Thoracic aorta (tissue), 2 donors: ENCODE results near the gene CMIP. TPM values are rescaled to one million over a fixed set of nuclear protein-coding genes. Genes with fewer than 3 reads are reported as not detected.

ENCODE experiments used
- ATAC-seq: fragments of 150-250 bp; one replicate; pipeline ENCODE4 v1.8.0; 2017; ENCODE audit warnings: low read depth; ENCODE audit not compliant: insufficient number of reproducible peaks, low FRiP score
- DNase-seq: peaks from one replicate; pipeline ENCODE4 v3.0.0-alpha.2; 2020; ENCODE audit warnings: low spot score
- H3K27ac ChIP-seq, 2 donors: fragments of 200-600 bp; sonication (generic); 1 replicate in 1 of 2; 2 replicates in 1 of 2; pipeline ENCODE4 v1.5.1; 2016; ENCODE audit warnings: mild to moderate bottlenecking in 2 of 2, moderate library complexity in 2 of 2
- H3K27me3 ChIP-seq: fragments of 200-600 bp; sonication (generic); replicated peaks from 2 replicates; pipeline ENCODE4 v1.6.0; 2016; ENCODE audit warnings: mild to moderate bottlenecking; ENCODE audit not compliant: insufficient read depth
- H3K36me3 ChIP-seq: fragments of 200-600 bp; sonication (generic); one replicate; pipeline ENCODE4 v1.5.1; 2016
- H3K4me1 ChIP-seq, 2 donors: fragments of 200-600 bp; sonication (generic); 1 replicate in 1 of 2; 2 replicates in 1 of 2; pipeline versions ENCODE4 v1.5.1 to v1.6.0; 2016; ENCODE audit warnings: low read depth in 2 of 2, mild to moderate bottlenecking in 1 of 2; ENCODE audit not compliant: control insufficient read depth in 1 of 2
- H3K4me3 ChIP-seq: fragments of 200-600 bp; sonication (generic); 2 replicates; pipeline ENCODE4 v1.5.1; 2016; ENCODE audit warnings: mild to moderate bottlenecking
- H3K9me3 ChIP-seq: fragments of 200-600 bp; sonication (generic); 2 replicates; pipeline ENCODE4 v1.5.1; 2016
- CTCF ChIP-seq: fragments of 200-600 bp; sonication (generic); IDR thresholded peaks from one replicate; pipeline ENCODE4 v1.5.1; 2019; ENCODE audit warnings: antibody characterized with exemption
- total RNA-seq, 2 donors: library from RNA; depleted of rRNA; stranded (reverse); fragments of >200 nt; gene quantifications; one replicate each; pipeline versions ENCODE4 v1.1.0 to v1.2.3, GENCODE V29; 2016

Gene CMIP
- total RNA-seq, 2 donors from 2014 or later, result 20.8 to 46.8 TPM

- TF ChIP-seq CTCF, result no peak
- ATAC-seq (no peak), DNase-seq (no peak)
- H3K9me3 ChIP-seq, result no peaks in the 10 kb centered on the region
- H3K27ac ChIP-seq, result no peak overlapping the region
- H3K27me3 ChIP-seq, result no peaks in the 10 kb centered on the region
- H3K4me3 ChIP-seq, result no peak overlapping the region
- no peaks in the 10 kb centered on the region for H3K4me1 ChIP-seq
- no peaks in the 10 kb centered on the region for H3K36me3 ChIP-seq
Observed at GRCh38 chr16:81435103-81435502, 9.5 kb upstream of the CMIP start.

GRCh38 chr16:81435567-81435966 is 9.0 kb upstream of the CMIP start:
- Histone ChIP-seq H3K4me3 (no peak overlapping the region), H3K36me3 (no peaks in the 10 kb centered on the region), H3K9me3 (no peaks in the 10 kb centered on the region), H3K27ac (no peak overlapping the region), H3K4me1 (no peaks in the 10 kb centered on the region), H3K27me3 (no peaks in the 10 kb centered on the region)
- DNase-seq (no peak), ATAC-seq (no peak)
- no peak for TF ChIP-seq CTCF

DNA sequence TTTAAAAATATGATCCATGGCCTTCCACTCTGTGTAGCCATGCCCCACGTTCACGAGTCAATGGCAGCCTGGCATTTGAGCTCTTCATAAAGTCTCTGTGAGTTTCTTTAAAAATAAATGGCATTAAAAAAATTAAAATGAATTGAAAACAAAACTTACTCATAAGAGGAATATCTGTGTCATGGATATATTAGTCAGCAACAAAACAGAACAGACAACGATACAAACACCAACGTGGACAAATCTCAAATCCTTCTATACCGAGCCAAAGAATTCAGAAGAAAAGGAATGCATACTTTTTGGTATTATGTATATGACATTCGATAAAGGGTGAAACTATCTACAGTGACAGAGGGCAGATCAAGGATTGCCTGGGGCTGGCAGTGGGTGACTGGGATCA is 8.2 kb upstream of the CMIP start:
- Histone ChIP-seq H3K36me3 (no peaks in the 10 kb centered on the region), H3K9me3 (no peaks in the 10 kb centered on the region), H3K27me3 (no peaks in the 10 kb centered on the region), H3K4me3 (no peak overlapping the region), H3K27ac (no peak overlapping the region), H3K4me1 (no peaks in the 10 kb centered on the region)
- no peak for DNase-seq
- no peak for ATAC-seq
- TF ChIP-seq CTCF, result no peak

GRCh38 chr16:81437865-81438264 is 6.7 kb upstream of the CMIP start:
- H3K9me3 ChIP-seq, result no peaks in the 10 kb centered on the region
- no peak overlapping the region for H3K27ac ChIP-seq
- no peaks in the 10 kb centered on the region for H3K36me3 ChIP-seq
- H3K4me1 ChIP-seq, result no peaks in the 10 kb centered on the region
- no peak overlapping the region for H3K4me3 ChIP-seq
- DNase-seq (no peak), ATAC-seq (no peak)
- no peaks in the 10 kb centered on the region for H3K27me3 ChIP-seq
- no peak for TF ChIP-seq CTCF

DNA sequence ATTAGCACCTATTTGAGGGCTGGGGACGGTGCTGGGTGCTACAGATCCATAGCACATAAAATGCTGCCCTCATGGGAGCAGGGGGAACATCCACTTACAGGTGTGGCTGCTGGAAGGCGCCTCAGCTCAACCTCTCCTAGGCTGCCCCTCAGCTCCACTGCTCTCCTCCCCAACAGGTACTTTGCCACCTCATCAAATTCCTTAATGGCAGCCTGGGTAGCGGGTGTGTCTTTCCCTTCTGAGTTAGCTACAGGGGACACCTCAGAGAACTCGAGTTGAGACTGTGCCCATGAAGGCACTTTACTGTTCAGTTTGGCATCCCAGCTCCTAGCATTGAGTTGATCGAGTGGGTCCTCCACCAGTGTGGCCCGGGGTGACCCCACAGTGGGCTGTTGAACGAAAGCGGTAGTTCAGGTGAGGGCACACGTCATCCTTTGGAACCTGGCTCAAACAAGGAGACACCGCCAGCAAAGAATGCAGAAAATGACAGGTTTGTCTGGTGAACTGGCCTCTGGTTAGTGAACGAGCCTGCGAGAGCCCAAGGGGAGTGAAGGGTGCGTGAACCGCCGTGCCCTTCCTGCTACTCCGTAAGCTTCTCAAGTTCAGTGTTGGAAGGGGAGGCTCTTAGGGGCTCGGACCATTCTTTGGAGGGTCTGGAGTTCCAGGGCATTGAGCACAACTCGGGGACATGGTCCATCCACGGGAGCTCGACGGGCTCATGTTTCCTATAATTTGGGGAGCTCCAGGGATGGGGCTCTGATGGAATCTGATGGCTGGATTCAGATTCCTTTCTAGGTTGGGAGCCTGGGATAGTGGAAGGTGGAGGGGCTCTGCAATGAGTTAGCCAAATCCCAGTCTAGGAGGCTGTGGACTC is 3.5 kb upstream of the CMIP start:
- Histone ChIP-seq H3K4me1 (peaks cover 0 to 11% of the 10 kb centered on the region in 2 donors), H3K27ac (no peak overlapping the region), H3K36me3 (no peaks in the 10 kb centered on the region), H3K4me3 (no peak overlapping the region), H3K9me3 (no peaks in the 10 kb centered on the region), H3K27me3 (no peaks in the 10 kb centered on the region)
- no peak for ATAC-seq
- no peak for DNase-seq
- no peak for TF ChIP-seq CTCF
